Gastroesophageal sphincter (tissue), 3 donors: ENCODE measurements around the gene FNDC3A.
"Not testable (repeated sequence)": the region's sequence is repeated elsewhere in the genome, so short reads cannot be mapped to it uniquely, and the experiment has no call there.

Source experiments
- POLR2AphosphoS5 ChIP-seq: sonication (generic); formaldehyde crosslinking; IDR thresholded peaks from one replicate; pipeline ENCODE4 v1.6.1; 2017; ENCODE audit warnings: antibody characterized with exemption
- TF ChIP-seq, protein P1 (sequence below), 4 experiments: fragments of 200-600 bp in 2 of 4; fragments of 450-650 bp in 2 of 4; sonication (generic) in 1 of 4; IDR thresholded peaks; one replicate each; pipeline ENCODE4 v1.5.1; 2017 to 2019; ENCODE audit warnings: antibody characterized with exemption in 4 of 4, mild to moderate bottlenecking in 2 of 4, moderate library complexity in 2 of 4

DNA sequence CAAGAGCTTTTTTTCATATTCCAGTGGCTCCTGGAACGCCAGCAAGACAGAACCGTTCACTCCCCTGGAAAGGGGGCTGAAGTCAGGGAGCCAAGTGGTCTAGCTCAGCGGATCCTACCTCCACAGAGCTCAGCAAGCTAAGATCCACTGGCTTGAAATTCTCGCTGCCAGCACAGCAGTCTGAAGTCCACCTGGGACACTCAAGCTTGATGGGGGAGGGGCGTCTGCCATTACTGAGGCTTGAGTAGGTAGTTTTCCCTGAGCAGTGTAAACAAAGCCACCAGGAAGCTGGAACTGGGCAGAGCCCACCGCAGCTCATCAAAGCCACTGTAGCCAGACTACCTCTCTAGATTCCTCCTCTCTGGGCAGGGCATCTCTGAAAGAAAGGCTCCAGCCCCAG is 142.7 kb downstream of the FNDC3A start:
- TF ChIP-seq, protein P1, sequence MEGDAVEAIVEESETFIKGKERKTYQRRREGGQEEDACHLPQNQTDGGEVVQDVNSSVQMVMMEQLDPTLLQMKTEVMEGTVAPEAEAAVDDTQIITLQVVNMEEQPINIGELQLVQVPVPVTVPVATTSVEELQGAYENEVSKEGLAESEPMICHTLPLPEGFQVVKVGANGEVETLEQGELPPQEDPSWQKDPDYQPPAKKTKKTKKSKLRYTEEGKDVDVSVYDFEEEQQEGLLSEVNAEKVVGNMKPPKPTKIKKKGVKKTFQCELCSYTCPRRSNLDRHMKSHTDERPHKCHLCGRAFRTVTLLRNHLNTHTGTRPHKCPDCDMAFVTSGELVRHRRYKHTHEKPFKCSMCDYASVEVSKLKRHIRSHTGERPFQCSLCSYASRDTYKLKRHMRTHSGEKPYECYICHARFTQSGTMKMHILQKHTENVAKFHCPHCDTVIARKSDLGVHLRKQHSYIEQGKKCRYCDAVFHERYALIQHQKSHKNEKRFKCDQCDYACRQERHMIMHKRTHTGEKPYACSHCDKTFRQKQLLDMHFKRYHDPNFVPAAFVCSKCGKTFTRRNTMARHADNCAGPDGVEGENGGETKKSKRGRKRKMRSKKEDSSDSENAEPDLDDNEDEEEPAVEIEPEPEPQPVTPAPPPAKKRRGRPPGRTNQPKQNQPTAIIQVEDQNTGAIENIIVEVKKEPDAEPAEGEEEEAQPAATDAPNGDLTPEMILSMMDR (IDR thresholded peaks at IDR 0.05): not testable (repeated sequence)
- not testable (repeated sequence) for TF ChIP-seq POLR2AphosphoS5
